Measurements from ENCODE around the gene AP2B1. TPM values are rescaled to one million over a fixed set of nuclear protein-coding genes. Genes with fewer than 3 reads are reported as not detected.

The AP2B1 gene
- total RNA-seq, 6 experiments from 2014 or later: 33.8 to 62.7 (median 40.8) TPM

DNA sequence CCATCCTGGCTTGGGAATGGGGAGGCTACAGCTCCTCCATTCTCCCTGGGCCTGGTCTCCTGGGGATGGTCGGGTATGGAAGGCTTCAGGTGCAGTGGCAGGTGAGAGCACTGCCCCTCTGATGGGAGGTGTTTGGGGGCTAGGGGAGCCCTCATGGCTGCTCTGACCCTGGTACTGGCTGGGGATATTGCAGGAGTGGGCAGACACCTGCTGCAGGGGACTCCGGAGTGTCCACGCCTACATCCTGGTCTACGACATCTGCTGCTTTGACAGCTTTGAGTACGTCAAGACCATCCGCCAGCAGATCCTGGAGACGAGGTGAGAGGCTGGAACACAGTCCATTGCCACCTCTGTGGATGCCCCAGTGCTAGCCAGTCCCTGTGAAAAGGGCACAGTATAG, 153.1 kb downstream of the AP2B1 start:
- H3K36me3 ChIP-seq: no peaks in the 10 kb centered on the region
- no peaks in the 10 kb centered on the region for H3K9me3 ChIP-seq
- H3K27ac ChIP-seq: no peak overlapping the region
- no peak for ATAC-seq
- TF ChIP-seq, protein P1, sequence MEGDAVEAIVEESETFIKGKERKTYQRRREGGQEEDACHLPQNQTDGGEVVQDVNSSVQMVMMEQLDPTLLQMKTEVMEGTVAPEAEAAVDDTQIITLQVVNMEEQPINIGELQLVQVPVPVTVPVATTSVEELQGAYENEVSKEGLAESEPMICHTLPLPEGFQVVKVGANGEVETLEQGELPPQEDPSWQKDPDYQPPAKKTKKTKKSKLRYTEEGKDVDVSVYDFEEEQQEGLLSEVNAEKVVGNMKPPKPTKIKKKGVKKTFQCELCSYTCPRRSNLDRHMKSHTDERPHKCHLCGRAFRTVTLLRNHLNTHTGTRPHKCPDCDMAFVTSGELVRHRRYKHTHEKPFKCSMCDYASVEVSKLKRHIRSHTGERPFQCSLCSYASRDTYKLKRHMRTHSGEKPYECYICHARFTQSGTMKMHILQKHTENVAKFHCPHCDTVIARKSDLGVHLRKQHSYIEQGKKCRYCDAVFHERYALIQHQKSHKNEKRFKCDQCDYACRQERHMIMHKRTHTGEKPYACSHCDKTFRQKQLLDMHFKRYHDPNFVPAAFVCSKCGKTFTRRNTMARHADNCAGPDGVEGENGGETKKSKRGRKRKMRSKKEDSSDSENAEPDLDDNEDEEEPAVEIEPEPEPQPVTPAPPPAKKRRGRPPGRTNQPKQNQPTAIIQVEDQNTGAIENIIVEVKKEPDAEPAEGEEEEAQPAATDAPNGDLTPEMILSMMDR (IDR thresholded peaks at IDR 0.05): no peak
- TF ChIP-seq POLR2A (IDR thresholded peaks at IDR 0.05): no peak
- DNase-seq: no peak
- no peaks in the 10 kb centered on the region for H3K4me1 ChIP-seq
- no peak overlapping the region for H3K4me3 ChIP-seq
- intact Hi-C loops (cut with DNase I): no loop called here
- no peaks in the 10 kb centered on the region for H3K27me3 ChIP-seq
- WGBS (ENCODE audit: insufficient coverage, low coverage, low lambda C conversion rate, missing lambda C conversion rate): 81% methylated on average over 3 of the region's 7 CpGs

DNA sequence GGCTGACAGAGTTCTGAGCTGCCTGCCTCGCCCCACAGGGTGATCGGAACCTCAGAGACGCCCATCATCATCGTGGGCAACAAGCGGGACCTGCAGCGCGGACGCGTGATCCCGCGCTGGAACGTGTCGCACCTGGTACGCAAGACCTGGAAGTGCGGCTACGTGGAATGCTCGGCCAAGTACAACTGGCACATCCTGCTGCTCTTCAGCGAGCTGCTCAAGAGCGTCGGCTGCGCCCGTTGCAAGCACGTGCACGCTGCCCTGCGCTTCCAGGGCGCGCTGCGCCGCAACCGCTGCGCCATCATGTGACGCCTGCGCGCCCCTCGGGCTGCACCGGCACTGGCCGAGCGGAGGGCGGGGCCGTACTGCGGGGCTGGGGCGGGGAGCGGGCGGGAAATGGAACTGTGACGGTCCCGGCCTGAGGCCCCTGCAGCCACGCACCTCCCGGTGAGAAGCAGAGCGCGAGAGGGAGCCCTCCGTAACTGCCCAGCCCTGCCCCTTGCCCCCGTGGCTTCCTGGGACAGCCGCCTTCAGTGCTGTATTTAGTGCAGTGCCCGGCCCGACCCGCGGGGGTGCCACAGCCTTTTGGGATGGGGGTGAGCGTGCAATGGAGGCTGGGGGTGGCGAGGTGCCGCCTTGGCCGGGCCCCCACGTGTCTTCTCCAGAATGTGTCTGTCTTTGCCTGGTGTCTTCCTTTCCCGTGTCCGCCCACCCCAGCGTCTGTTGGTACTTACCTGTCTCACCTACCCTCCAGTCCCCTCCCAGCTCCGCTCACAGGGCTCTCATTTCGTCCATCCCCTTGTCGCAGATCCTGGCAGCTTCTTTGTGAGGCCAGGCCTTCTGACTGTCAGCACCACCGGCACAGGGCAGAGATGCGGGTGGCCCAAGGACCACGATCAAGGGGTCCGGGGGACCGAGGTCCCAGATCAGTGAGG, 154.1 kb downstream of the AP2B1 start:
- TF ChIP-seq, protein P1 (IDR thresholded peaks at IDR 0.05): no peak
- TF ChIP-seq POLR2A (IDR thresholded peaks at IDR 0.05): no peak
- Histone ChIP-seq H3K27me3 (no peaks in the 10 kb centered on the region), H3K4me3 (peak overlapping the region in 2 of 3 donors; percentile 7 to 19), H3K4me1 (no peaks in the 10 kb centered on the region), H3K9me3 (no peaks in the 10 kb centered on the region), H3K36me3 (no peaks in the 10 kb centered on the region), H3K27ac (no peak overlapping the region)
- ATAC-seq (peak in 3 of 4 donors; percentile 27 to 51 (median 42)), DNase-seq (peak in 1 of 3 donors; percentile 48)
- intact Hi-C loops (cut with DNase I): no loop called here
- WGBS (ENCODE audit: insufficient coverage, low coverage, low lambda C conversion rate, missing lambda C conversion rate): 30% methylated on average over 9 of the region's 73 CpGs

DNA sequence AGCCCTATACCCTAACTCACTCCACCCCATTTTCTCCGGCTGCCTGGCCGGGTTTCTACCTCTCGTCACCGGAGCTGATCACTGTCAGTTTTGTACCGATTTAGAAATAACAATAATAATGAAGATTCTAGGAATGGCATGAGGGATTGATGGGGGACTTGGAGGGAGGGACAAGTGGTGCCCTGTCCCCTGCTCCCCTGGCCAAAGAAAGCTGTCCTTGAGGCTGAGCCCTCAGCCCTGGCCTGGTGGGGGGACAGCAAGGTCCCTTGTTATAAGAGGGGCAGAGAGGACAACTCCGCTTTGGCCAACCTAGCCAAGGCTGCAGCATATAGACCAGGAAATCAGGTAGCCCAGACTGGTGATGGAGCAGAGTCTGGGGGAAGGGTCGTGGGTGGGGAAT, 155.4 kb downstream of the AP2B1 start:
- intact Hi-C loops (cut with DNase I): no loop called here
- Histone ChIP-seq H3K4me3 (no peak overlapping the region), H3K36me3 (no peaks in the 10 kb centered on the region), H3K9me3 (no peaks in the 10 kb centered on the region), H3K27ac (no peak overlapping the region), H3K27me3 (no peaks in the 10 kb centered on the region), H3K4me1 (no peaks in the 10 kb centered on the region)
- peak in 1 of 3 donors; percentile 22 for DNase-seq
- no peak for ATAC-seq
- 68% methylated on average over 6 of the region's 7 CpGs for WGBS (ENCODE audit: insufficient coverage, low coverage, low lambda C conversion rate, missing lambda C conversion rate)
- TF ChIP-seq, protein P1 (IDR thresholded peaks at IDR 0.05): no peak
- TF ChIP-seq POLR2A (IDR thresholded peaks at IDR 0.05): no peak

DNA sequence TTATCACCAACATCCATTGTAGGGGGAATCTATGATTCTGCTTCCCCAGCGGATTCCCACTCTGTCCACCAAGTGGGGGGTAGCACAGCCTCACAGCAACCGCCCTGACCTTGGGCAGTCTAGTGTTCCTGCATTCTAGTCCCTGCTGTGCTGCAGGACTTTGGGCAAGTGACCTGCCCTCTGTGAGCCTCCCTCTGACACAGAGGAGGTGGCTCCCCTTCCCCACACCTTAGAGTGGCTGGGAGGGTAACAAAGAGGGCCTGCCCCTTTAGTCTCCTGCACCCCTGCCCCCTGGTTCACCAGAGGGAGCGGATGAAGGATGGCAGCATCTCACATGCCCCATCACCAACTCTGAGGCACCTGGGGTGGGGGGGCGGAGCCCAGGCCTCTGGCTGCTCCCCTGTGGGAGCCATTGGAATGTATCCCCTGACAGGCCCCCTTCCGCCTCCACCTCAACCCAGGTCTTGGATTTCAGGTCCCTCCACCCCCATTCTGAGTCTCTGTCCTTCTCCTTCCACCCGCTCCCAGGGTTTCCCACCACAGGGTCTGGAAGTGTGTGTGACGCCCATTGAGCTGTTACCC, 155.9 kb downstream of the AP2B1 start:
- Histone ChIP-seq H3K4me3 (no peak overlapping the region), H3K36me3 (no peaks in the 10 kb centered on the region), H3K27me3 (no peaks in the 10 kb centered on the region), H3K9me3 (no peaks in the 10 kb centered on the region), H3K27ac (no peak overlapping the region), H3K4me1 (no peaks in the 10 kb centered on the region)
- no peak for ATAC-seq
- intact Hi-C loops (cut with DNase I): no loop called here
- TF ChIP-seq, protein P1 (IDR thresholded peaks at IDR 0.05): no peak
- TF ChIP-seq POLR2A (IDR thresholded peaks at IDR 0.05): no peak
- peak in 1 of 3 donors; percentile 27 for DNase-seq
- 37% methylated on average over 2 of the region's 7 CpGs for WGBS (ENCODE audit: insufficient coverage, low coverage, low lambda C conversion rate, missing lambda C conversion rate)

All from right lobe of liver (tissue), 6 donors.